GM21717 (cell line): ENCODE results near the gene TBC1D32.
"Not testable (repeated sequence)": the region's sequence is repeated elsewhere in the genome, so short reads cannot be mapped to it uniquely, and the experiment has no call there.

Experiments
- ATAC-seq: cut with Tn5 transposase; IDR thresholded peaks from one replicate; pipeline ENCODE4 v1.9.1; 2021; ENCODE audit warnings: mild to moderate bottlenecking, moderate library complexity; ENCODE audit not compliant: unreplicated experiment

Gene TBC1D32

DNA sequence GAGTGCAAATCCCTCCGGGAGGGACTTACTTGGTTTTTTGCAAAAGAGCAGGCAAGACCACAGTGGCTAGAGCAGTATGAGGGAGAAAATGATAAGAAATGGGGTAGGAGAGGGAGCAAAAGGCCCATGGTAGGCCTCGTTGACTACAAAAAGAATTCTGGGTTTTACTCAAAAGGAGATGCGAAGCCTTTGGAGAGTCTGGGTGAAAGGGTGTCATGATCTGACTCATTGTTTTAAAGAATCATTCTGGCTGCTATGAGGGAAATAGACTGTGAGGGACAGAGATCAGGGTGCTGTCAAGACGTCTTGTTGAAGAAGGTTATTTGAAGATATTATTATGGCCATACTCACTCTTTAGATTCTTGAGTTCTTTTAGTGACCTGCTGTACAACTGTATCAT lies 13.0 kb downstream of the TBC1D32 start:
- peak; percentile 57 for ATAC-seq

DNA sequence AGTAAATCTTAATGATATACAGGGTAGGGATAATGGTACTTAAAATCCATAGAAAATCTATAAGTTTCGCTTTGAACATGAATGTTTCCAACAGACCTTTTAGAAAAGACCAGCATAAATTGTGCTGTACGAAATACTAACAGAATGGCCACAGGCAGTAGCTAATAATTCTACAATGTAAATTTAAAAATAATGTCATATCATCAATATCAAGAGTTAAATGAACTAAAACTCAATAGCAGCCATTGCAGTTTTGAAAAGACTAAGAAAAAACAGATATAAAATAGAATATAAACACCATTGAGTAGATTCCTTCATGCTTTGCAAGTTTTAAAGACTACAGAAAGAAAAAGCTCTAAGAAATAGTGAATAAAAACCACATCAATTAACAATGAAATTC lies 14.7 kb downstream of the TBC1D32 start:
- no peak for ATAC-seq

DNA sequence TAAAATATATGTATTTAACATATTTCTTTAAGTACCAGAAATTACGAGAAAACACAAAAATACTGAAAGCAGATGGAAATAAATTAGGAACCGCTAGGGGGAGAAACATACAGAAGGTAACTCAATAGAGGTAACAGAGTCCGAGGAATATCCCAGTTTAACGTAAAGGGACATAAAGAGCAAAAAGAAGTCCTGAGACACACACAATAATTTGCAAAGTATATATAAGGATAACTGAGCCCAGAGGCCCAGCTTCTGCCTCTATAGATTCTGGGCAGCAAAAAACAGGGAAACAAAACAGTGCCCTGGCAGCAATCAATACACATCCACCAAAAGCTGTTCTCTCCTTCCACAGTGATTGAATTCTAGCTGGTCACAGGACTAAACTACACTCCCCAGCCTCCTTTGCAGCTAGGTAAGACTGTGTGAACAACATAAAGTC lies 15.1 kb downstream of the TBC1D32 start:
- ATAC-seq = no peak

DNA sequence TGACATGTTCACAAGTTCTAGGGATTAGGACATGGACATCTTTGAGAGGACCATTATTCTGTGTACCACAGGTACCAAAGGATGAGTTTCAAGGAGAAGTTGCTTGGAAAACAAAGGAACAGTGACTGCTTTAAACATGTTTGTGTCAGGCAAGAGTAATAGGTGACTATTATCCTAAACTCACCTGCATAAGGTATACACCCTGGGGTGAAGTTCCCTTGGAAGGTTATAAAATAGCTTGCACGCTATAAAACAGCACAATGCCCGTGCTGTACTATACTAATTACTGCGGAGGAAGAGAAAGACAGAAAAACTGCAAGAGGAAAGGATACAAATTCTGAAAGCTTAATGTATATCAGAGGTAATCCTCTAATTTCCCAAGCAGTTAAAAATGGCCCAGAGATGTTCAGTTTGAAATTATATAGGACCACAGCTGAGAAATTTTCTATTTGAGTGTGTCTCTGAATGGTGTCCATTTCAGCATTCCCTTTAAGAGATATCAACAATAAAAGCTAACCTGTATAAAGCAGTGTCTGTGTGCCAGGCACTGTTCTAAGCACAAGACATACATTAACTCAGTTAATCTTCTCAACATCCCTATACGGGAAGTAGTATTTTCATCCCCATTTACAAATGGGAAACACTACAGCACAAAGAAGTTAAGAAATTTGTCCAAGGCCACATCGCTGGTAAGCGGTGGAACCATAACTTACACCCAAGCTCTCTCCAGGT lies 19.7 kb downstream of the TBC1D32 start:
- ATAC-seq = no peak

DNA sequence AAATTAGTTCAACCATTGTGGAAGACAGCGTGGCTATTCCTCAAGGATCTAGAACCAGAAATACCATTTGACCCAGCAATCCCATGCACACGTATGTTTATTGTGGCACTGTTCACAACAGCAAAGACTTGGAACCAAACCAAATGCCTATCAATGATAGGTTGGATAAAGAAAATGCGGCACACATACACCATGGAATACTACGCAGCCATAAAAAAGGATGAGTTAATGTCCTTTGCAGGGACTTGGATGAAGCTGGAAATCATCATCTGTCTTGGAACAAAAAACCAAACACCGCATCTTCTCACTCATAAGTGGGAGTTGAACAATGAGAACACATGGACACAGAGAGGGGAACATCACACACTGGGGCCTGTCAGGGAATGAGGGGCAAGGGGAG lies 22.5 kb downstream of the TBC1D32 start:
- ATAC-seq = not testable (repeated sequence)

DNA sequence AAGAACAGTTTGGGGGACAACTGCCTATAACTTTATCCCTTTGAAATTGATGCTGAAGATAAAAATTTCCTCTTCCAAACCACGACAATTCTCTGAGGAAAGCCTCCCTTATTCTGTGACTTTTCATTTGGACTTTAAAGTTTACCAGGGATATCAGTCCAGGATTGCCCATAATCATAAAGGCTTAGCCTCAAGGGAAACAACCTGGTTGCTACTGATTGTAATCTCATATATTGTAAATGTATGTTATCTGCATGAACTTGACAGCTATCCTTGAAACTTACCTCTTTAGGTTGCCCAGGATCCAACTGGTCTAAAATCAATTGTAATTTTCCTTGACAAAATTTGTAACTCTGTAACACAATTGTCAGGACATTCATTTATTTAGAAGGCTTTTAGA lies 23.8 kb downstream of the TBC1D32 start:
- no peak for ATAC-seq

DNA sequence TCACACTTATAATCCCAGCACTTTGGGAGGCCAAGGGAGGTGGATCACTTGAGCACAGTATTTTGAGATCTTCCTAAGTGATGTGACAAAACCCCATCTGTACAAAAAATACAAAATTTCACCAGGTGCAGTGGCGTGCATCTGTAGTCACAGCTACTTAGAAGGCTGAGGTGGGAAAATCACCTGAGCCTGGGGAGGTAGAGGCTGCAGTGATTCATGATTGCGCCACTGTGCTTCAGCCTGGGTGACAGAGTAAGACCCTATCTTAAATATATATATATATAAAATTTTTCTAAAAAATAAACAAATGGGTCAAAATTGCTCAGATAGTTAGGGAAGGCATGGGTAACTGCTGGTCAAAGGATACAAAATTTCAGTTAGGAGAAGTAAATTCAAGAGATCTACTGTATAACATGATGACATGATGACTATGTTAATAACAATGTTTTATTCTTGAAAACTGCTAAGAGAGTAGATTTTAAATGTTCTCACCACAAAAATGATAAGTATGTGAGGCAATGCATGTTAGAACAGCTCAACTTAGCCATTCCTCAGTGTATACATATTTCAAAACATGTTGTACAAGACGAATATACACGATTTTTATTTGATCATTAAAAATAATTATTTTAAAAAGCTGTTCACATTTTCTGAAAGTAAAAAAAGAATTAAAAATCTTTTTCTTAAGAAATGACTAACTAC lies 24.4 kb downstream of the TBC1D32 start:
- ATAC-seq = no peak

DNA sequence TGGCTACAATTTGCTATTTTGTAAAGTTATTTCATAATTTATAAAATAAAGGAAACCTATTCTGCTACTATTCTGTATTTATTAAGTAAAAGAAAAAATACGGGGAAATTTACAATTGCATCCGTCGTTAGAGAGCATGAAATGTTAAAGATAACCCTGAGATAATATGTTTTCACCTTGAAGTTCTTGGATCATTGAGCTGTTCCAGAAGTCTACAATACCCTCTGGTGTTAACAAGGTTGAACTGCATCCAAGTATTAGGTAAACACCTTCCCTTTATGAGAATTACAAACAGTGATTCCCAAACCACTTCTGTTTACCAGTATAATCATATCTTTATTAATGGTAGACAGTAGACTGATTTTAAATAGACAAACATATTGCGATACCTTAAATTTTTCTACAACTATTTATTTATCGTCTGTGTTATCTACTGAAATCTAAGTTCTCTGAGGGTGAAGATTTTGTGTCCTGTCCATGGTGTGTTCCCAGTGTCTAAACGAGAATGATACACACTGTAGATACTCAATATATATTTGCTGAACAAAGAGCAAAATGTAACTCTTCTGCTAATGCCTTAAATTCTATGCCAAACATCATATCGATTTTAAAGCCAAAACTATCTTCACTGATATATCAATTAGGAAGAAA lies 28.2 kb downstream of the TBC1D32 start:
- ATAC-seq = peak; percentile 83

- peak; percentile 89 for ATAC-seq
Measured at GRCh38 chr6:121302882-121303281, 31.4 kb downstream of the TBC1D32 start.

- ATAC-seq = not testable (repeated sequence)
Measured at GRCh38 chr6:121301156-121301555, 33.1 kb downstream of the TBC1D32 start.

DNA sequence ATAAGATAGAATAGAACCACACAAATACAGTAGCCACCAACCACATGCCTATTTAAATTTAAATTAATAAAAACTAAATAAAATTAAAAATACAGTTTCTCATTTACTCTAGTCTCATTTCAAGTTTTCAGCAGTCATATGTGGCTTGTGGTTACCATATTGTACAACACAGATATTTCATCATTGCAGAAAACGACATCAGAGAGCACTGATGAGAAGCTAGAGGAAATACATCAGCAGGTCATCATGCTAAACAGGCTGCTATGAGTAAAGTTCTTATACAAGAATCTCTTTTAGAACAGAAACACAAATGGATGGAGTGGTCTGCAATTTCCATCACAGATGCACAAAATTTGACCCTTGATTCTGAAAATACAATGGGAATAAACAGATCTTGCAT lies 36.6 kb downstream of the TBC1D32 start:
- ATAC-seq = no peak

DNA sequence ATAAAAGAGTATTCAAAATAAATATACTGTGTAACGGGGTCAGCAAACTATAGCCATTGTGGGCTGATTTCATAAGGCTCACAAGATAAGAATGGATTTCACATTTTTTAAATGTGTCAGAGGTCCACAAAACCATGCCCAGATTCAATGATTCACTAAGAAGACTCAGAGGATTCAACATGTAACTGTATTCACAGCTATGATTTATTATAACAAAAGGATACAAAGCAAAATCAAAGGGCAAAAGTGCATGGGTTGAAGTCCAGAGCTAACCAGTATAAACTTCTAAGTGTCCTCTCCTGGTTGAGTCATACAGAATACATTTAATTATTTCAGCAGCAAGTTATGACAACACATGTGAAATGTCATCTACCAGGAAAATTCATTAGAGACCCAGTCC lies 49.2 kb downstream of the TBC1D32 start:
- no peak for ATAC-seq

GRCh38 chr6:121274666-121275295 lies 59.5 kb downstream of the TBC1D32 start:
- ATAC-seq = no peak

GRCh38 chr6:121263742-121264141 lies 70.5 kb downstream of the TBC1D32 start:
- no peak for ATAC-seq

DNA sequence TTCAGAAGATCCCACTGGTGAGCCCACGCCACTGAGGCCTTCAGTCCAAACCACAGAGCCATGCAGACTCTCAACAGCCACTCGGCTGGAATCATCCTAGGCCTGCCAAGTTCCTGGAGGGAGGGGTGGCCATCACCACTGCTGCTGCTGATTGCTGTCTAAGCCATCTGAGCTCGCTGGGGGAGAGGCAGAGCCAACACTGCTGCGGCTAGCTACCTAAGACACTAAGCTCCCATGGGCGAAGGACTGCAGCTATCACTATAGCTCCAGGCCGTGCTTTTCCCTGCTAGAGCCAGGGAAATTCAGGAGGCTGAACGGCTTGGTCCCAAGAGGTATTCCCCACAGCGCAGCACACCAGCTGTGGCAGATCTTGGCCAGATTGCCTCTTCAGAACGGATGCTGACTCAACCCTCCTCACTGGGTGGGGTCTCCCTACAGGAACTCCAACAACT lies 73.6 kb downstream of the TBC1D32 start:
- ATAC-seq = no peak

GRCh38 chr6:121247386-121247785 lies 86.9 kb downstream of the TBC1D32 start:
- no peak for ATAC-seq

- no peak for ATAC-seq
Measured at GRCh38 chr6:121242386-121242785, 91.9 kb downstream of the TBC1D32 start.

GRCh38 chr6:121237859-121238258 lies 96.4 kb downstream of the TBC1D32 start:
- no peak for ATAC-seq

- no peak for ATAC-seq
Measured at GRCh38 chr6:121236984-121237383, 97.3 kb downstream of the TBC1D32 start.

GRCh38 chr6:121235386-121235785 lies 98.9 kb downstream of the TBC1D32 start:
- ATAC-seq = no peak

- ATAC-seq = no peak
Measured at GRCh38 chr6:121223930-121224329, 110.3 kb downstream of the TBC1D32 start.
